ENCODE data around the gene C5orf34. TPM values are rescaled to one million over a fixed set of nuclear protein-coding genes. Genes with fewer than 3 reads are reported as not detected.

The C5orf34 gene
- polyA plus RNA-seq: 10.4 and 12.7 TPM in 2 replicates
- polyA minus RNA-seq: 15.6 and 17.1 TPM in 2 replicates

GRCh38 chr5:43514816-43515677, at the start of gene C5orf34:
TSS of gene C5orf34 (minus strand) at chr5:43515148. CDS start at chr5:43509339, 5,809 bp downstream.
- Histone ChIP-seq H3K4me2 (ENCODE audit: low read length) (peak within 1 kb of the TSS; percentile 95), H3K27ac (ENCODE audit: low read length) (peak within 1 kb of the TSS; percentile 84), H3K4me3 (ENCODE audit: low read length) (peak within 1 kb of the TSS; percentile 72), H3F3A (ENCODE audit: insufficient read depth, low read length, poor library complexity, severe bottlenecking) (no peaks in the 10 kb centered on the region), H2AFZ (ENCODE audit: low read depth, low read length) (peak within 1 kb of the TSS; percentile 46), H4K20me1 (ENCODE audit: insufficient read depth) (no peaks in the 10 kb centered on the region), H3K27me3 (ENCODE audit: insufficient read depth, low read depth, low read length) (no peaks in the 10 kb centered on the region), H3K9me3 (ENCODE audit: low read length) (no peaks in the 10 kb centered on the region), H3K9me2 (ENCODE audit: insufficient read depth, low read length) (no peaks in the 10 kb centered on the region), H3K36me3 (ENCODE audit: insufficient read depth, low read length) (no peaks in the 10 kb centered on the region), H3K79me2 (replicated peaks; ENCODE audit: insufficient read depth, low read length) (peaks cover 6% of the 10 kb centered on the region), H3K9ac (ENCODE audit: low read length) (peak within 1 kb of the TSS; percentile 69)
- TF ChIP-seq EZH2 (IDR thresholded peaks at IDR 0.05; ENCODE audit: borderline replicate concordance, insufficient read depth, low read length, poor library complexity, severe bottlenecking) (no peak), SMC3 (conservative IDR thresholded peaks at IDR 0.05; ENCODE audit: poor library complexity) (no peak), MXI1 (conservative IDR thresholded peaks at IDR 0.05; ENCODE audit: poor library complexity, severe bottlenecking) (peak; percentile 98), TAF1 (IDR thresholded peaks at IDR 0.05; ENCODE audit: low read depth) (peak; percentile 66), RAD21 (conservative IDR thresholded peaks at IDR 0.05) (peak; percentile 15), EP300 (conservative IDR thresholded peaks at IDR 0.05; ENCODE audit: poor library complexity, severe bottlenecking) (peak; percentile 12), CTCF (IDR thresholded peaks at IDR 0.05; ENCODE audit: poor library complexity, severe bottlenecking) (peak; percentile 53), REST (IDR thresholded peaks at IDR 0.05; ENCODE audit: borderline replicate concordance) (peak; percentile 46), POLR2AphosphoS5 (IDR thresholded peaks at IDR 0.05) (peak; percentile 85)

- H2AFZ ChIP-seq (ENCODE audit: low read depth, low read length): no peak overlapping the region
- no peak overlapping the region for H3K4me3 ChIP-seq (ENCODE audit: low read length)
- H3K4me2 ChIP-seq (ENCODE audit: low read length): no peak overlapping the region
- no peaks in the 10 kb centered on the region for H3F3A ChIP-seq (ENCODE audit: insufficient read depth, low read length, poor library complexity, severe bottlenecking)
- no peaks in the 10 kb centered on the region for H3K9me2 ChIP-seq (ENCODE audit: insufficient read depth, low read length)
- H3K27me3 ChIP-seq (ENCODE audit: insufficient read depth, low read depth, low read length): no peaks in the 10 kb centered on the region
- H3K36me3 ChIP-seq (ENCODE audit: insufficient read depth, low read length): no peaks in the 10 kb centered on the region
- no peak overlapping the region for H3K9ac ChIP-seq (ENCODE audit: low read length)
- H3K9me3 ChIP-seq (ENCODE audit: low read length): no peaks in the 10 kb centered on the region
- no peaks in the 10 kb centered on the region for H4K20me1 ChIP-seq (ENCODE audit: insufficient read depth)
- TF ChIP-seq CTCF (IDR thresholded peaks at IDR 0.05; ENCODE audit: poor library complexity, severe bottlenecking) (no peak), EP300 (conservative IDR thresholded peaks at IDR 0.05; ENCODE audit: poor library complexity, severe bottlenecking) (no peak), POLR2AphosphoS5 (IDR thresholded peaks at IDR 0.05) (no peak), EZH2 (IDR thresholded peaks at IDR 0.05; ENCODE audit: borderline replicate concordance, insufficient read depth, low read length, poor library complexity, severe bottlenecking) (no peak), SMC3 (conservative IDR thresholded peaks at IDR 0.05; ENCODE audit: poor library complexity) (no peak), RAD21 (conservative IDR thresholded peaks at IDR 0.05) (no peak), REST (IDR thresholded peaks at IDR 0.05; ENCODE audit: borderline replicate concordance) (no peak), TAF1 (IDR thresholded peaks at IDR 0.05; ENCODE audit: low read depth) (no peak), MXI1 (conservative IDR thresholded peaks at IDR 0.05; ENCODE audit: poor library complexity, severe bottlenecking) (no peak)
- no peaks in the 10 kb centered on the region for H3K79me2 ChIP-seq (replicated peaks; ENCODE audit: insufficient read depth, low read length)
- no peak overlapping the region for H3K27ac ChIP-seq (ENCODE audit: low read length)
These were observed 49.4 kb upstream of the C5orf34 start for GRCh38 chr5:43564289-43564850.

Measured in neural cell (in vitro differentiated cells).